HepG2 (cell line): Measurements from ENCODE around the gene ING2.
"Not testable (repeated sequence)": the region's sequence is repeated elsewhere in the genome, so short reads cannot be mapped to it uniquely, and the experiment has no call there.

Experiments used
- EZH2 ChIP-seq: conservative IDR thresholded peaks from 2 replicates; pipeline ENCODE4 v1.6.1; 2012; ENCODE audit warnings: mild to moderate bottlenecking, low read depth, low read length, moderate library complexity
- KDM5B ChIP-seq: sonication (generic); formaldehyde crosslinking; IDR thresholded peaks from 2 replicates; pipeline ENCODE4 v1.4.0; 2020; ENCODE audit warnings: missing genetic modification reagents, mild to moderate bottlenecking, borderline replicate concordance
- POLR2G ChIP-seq: fragments of 200-400 bp; formaldehyde crosslinking; IDR thresholded peaks from 2 replicates; pipeline ENCODE4 v1.6.1; 2018; ENCODE audit warnings: mild to moderate bottlenecking, low read depth, low read length, moderate library complexity
- RFX3 ChIP-seq: IDR thresholded peaks from 2 replicates; pipeline ENCODE4 v1.6.1; 2016; ENCODE audit warnings: missing biosample characterization, missing genetic modification reagents
- SOX5 ChIP-seq: IDR thresholded peaks from 2 replicates; pipeline ENCODE4 v1.6.1; 2016; ENCODE audit warnings: borderline replicate concordance
- ZKSCAN8 ChIP-seq: IDR thresholded peaks from 2 replicates; pipeline ENCODE4 v1.6.1; 2016; ENCODE audit warnings: borderline replicate concordance, missing genetic modification reagents, missing compliant biosample characterization
- ZNF343 ChIP-seq: sonication (generic); formaldehyde crosslinking; IDR thresholded peaks from 2 replicates; pipeline ENCODE4 v1.4.0; 2020; ENCODE audit warnings: mild to moderate bottlenecking, missing genetic modification reagents
- ZNF564 ChIP-seq: sonication (generic); formaldehyde crosslinking; IDR thresholded peaks from 2 replicates; pipeline ENCODE4 v1.8.1; 2023; ENCODE audit warnings: mild to moderate bottlenecking, missing genetic modification reagents
- TF ChIP-seq, protein P1 (sequence below): IDR thresholded peaks from 2 replicates; pipeline ENCODE4 v1.6.1; 2018; ENCODE audit warnings: missing genetic modification reagents
- TF ChIP-seq, protein P2 (sequence below): sonication (generic); formaldehyde crosslinking; IDR thresholded peaks from 2 replicates; pipeline ENCODE4 v1.4.0; 2020; ENCODE audit warnings: missing genetic modification reagents, mild to moderate bottlenecking, borderline replicate concordance
- TF ChIP-seq, protein P3 (sequence below): sonication (generic); formaldehyde crosslinking; IDR thresholded peaks from 2 replicates; pipeline ENCODE4 v1.5.0; 2020; ENCODE audit warnings: mild to moderate bottlenecking, missing genetic modification reagents, moderate library complexity

DNA sequence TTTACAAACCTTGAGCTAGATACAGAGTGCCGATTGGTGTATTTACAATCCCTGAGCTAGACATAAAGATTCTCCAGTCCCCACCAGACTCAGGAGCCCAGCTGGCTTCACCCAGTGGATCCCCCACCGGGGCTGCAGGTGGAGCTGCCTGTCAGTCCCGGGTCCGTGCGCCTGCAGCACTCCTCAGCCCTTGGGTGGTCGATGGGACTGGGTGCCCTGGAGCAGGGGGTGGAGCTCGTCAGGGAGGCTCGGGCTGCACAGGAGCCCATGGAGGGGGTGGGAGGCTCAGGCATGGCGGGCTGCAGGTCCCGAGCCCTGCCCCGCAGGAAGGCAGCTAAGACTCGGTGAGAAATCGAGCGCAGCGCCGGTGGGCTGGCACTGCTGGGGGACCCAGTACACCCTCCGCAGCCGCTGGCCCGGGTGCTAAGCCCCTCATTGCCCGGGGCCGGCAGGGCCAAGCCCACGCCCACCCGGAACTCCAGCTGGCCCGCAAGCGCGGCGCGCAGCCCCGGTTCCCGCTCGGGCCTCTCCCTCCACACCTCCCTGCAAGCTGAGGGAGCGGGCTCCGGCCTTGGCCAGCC is 22.3 kb upstream of the ING2 start:
- TF ChIP-seq KDM5B; EZH2; RFX3; ZNF564; POLR2G; ZNF343 (CRISPR knock-in tag); SOX5 (CRISPR knock-in tag); ZKSCAN8 (CRISPR knock-in tag): not testable (repeated sequence)
- TF ChIP-seq, protein P1, sequence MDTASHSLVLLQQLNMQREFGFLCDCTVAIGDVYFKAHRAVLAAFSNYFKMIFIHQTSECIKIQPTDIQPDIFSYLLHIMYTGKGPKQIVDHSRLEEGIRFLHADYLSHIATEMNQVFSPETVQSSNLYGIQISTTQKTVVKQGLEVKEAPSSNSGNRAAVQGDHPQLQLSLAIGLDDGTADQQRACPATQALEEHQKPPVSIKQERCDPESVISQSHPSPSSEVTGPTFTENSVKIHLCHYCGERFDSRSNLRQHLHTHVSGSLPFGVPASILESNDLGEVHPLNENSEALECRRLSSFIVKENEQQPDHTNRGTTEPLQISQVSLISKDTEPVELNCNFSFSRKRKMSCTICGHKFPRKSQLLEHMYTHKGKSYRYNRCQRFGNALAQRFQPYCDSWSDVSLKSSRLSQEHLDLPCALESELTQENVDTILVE = not testable (repeated sequence)
- TF ChIP-seq, protein P2, sequence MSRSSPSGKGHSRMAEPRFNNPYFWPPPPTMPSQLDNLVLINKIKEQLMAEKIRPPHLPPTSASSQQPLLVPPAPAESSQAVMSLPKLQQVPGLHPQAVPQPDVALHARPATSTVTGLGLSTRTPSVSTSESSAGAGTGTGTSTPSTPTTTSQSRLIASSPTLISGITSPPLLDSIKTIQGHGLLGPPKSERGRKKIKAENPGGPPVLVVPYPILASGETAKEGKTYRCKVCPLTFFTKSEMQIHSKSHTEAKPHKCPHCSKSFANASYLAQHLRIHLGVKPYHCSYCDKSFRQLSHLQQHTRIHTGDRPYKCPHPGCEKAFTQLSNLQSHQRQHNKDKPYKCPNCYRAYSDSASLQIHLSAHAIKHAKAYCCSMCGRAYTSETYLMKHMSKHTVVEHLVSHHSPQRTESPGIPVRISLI (CRISPR knock-in tag) = not testable (repeated sequence)
- TF ChIP-seq, protein P3, sequence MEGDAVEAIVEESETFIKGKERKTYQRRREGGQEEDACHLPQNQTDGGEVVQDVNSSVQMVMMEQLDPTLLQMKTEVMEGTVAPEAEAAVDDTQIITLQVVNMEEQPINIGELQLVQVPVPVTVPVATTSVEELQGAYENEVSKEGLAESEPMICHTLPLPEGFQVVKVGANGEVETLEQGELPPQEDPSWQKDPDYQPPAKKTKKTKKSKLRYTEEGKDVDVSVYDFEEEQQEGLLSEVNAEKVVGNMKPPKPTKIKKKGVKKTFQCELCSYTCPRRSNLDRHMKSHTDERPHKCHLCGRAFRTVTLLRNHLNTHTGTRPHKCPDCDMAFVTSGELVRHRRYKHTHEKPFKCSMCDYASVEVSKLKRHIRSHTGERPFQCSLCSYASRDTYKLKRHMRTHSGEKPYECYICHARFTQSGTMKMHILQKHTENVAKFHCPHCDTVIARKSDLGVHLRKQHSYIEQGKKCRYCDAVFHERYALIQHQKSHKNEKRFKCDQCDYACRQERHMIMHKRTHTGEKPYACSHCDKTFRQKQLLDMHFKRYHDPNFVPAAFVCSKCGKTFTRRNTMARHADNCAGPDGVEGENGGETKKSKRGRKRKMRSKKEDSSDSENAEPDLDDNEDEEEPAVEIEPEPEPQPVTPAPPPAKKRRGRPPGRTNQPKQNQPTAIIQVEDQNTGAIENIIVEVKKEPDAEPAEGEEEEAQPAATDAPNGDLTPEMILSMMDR = not testable (repeated sequence)
